ENCODE results near the gene FOXN3. TPM values are rescaled to one million over a fixed set of nuclear protein-coding genes. Genes with fewer than 3 reads are reported as not detected.
A peak's percentile ranks its signal among the peaks of the same experiment; 100 is the strongest.

The FOXN3 gene
- total RNA-seq, 4 donors from 2014 or later: 99.6 to 172 (median 103) TPM

GRCh38 chr14:89397569-89398230 is 19.3 kb downstream of the FOXN3 start:
- intact Hi-C loops (cut with DNase I; ENCODE audit: low total_unique reads) (no loop called here), in situ Hi-C loops (cut with MboI; ENCODE audit: low sequenced_read_pairs in 4 of 4) (no loop called here)
- Histone ChIP-seq H3K9me3 (no peaks in the 10 kb centered on the region), H3K4me1 (peaks cover 57 to 60% of the 10 kb centered on the region in 2 donors), H3K27ac (peak overlapping the region in 1 of 4 donors; percentile 5), H3K4me3 (no peak overlapping the region), H3K27me3 (no peaks in the 10 kb centered on the region), H3K36me3 (no peaks in the 10 kb centered on the region)
- DNase-seq (no peak), ATAC-seq (no peak)
- TF ChIP-seq POLR2A (IDR thresholded peaks at IDR 0.05) (no peak), CTCF (IDR thresholded peaks at IDR 0.05 in 4 of 5, conservative IDR thresholded peaks at IDR 0.05 in 1 of 5) (no peak)

GRCh38 chr14:89394972-89395371 is 22.1 kb downstream of the FOXN3 start:
- intact Hi-C loops (cut with DNase I; ENCODE audit: low total_unique reads): no loop called here
- no peaks in the 10 kb centered on the region for H3K36me3 ChIP-seq
- H3K9me3 ChIP-seq: no peaks in the 10 kb centered on the region
- DNase-seq (no peak), ATAC-seq (no peak)
- no peak overlapping the region for H3K4me3 ChIP-seq
- in situ Hi-C loops (cut with MboI; ENCODE audit: low sequenced_read_pairs in 4 of 4): no loop called here
- H3K4me1 ChIP-seq: peaks cover 59 to 62% of the 10 kb centered on the region in 2 donors
- TF ChIP-seq CTCF (IDR thresholded peaks at IDR 0.05 in 4 of 5, conservative IDR thresholded peaks at IDR 0.05 in 1 of 5) (no peak), POLR2A (IDR thresholded peaks at IDR 0.05) (no peak)
- no peaks in the 10 kb centered on the region for H3K27me3 ChIP-seq
- H3K27ac ChIP-seq: peak overlapping the region in 2 of 4 donors; percentile 17 to 63

GRCh38 chr14:89393222-89393745 is 23.7 kb downstream of the FOXN3 start:
- intact Hi-C loops (cut with DNase I; ENCODE audit: low total_unique reads): no loop called here
- no peak for DNase-seq
- Histone ChIP-seq H3K27me3 (no peaks in the 10 kb centered on the region), H3K9me3 (no peaks in the 10 kb centered on the region), H3K4me1 (peaks cover 50 to 59% of the 10 kb centered on the region in 2 donors), H3K36me3 (no peaks in the 10 kb centered on the region), H3K27ac (peak overlapping the region; percentile 26 to 79 (median 46)), H3K4me3 (no peak overlapping the region)
- ATAC-seq: no peak
- TF ChIP-seq POLR2A (IDR thresholded peaks at IDR 0.05) (no peak), CTCF (IDR thresholded peaks at IDR 0.05 in 4 of 5, conservative IDR thresholded peaks at IDR 0.05 in 1 of 5) (no peak)
- in situ Hi-C loops (cut with MboI; ENCODE audit: low sequenced_read_pairs in 4 of 4): no loop called here

- Histone ChIP-seq H3K4me3 (no peak overlapping the region), H3K27ac (peak overlapping the region; percentile 78 to 80 (median 80)), H3K36me3 (no peaks in the 10 kb centered on the region), H3K9me3 (no peaks in the 10 kb centered on the region), H3K27me3 (no peaks in the 10 kb centered on the region), H3K4me1 (peaks cover 42 to 54% of the 10 kb centered on the region in 2 donors)
- no peak for DNase-seq
- intact Hi-C loops (cut with DNase I; ENCODE audit: low total_unique reads): no loop called here
- ATAC-seq: no peak
- in situ Hi-C loops (cut with MboI; ENCODE audit: low sequenced_read_pairs in 4 of 4): no loop called here
- no peak for TF ChIP-seq POLR2A (IDR thresholded peaks at IDR 0.05)
- no peak for TF ChIP-seq CTCF (IDR thresholded peaks at IDR 0.05 in 4 of 5, conservative IDR thresholded peaks at IDR 0.05 in 1 of 5)
Measured at GRCh38 chr14:89392181-89392580, 24.9 kb downstream of the FOXN3 start.

Data from gastrocnemius medialis (tissue), 4 donors.